GM19324 (cell line): ENCODE data around the gene HNRNPH1.
A peak's percentile ranks its signal among the peaks of the same experiment; 100 is the strongest.
"Not testable (repeated sequence)": the region's sequence is repeated elsewhere in the genome, so short reads cannot be mapped to it uniquely, and the experiment has no call there.

Experiments
- ATAC-seq: cut with Tn5 transposase; IDR thresholded peaks from one replicate; pipeline ENCODE4 v1.9.1; 2021; ENCODE audit warnings: mild to moderate bottlenecking, moderate library complexity; ENCODE audit not compliant: unreplicated experiment, low FRiP score

HNRNPH1 gene, protein sequence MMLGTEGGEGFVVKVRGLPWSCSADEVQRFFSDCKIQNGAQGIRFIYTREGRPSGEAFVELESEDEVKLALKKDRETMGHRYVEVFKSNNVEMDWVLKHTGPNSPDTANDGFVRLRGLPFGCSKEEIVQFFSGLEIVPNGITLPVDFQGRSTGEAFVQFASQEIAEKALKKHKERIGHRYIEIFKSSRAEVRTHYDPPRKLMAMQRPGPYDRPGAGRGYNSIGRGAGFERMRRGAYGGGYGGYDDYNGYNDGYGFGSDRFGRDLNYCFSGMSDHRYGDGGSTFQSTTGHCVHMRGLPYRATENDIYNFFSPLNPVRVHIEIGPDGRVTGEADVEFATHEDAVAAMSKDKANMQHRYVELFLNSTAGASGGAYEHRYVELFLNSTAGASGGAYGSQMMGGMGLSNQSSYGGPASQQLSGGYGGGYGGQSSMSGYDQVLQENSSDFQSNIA

GRCh38 chr5:179623003-179623905 is at the start of gene HNRNPH1:
Gene HNRNPH1, minus strand, starts transcription at chr5:179623671. Its CDS starts 538 bp downstream, at chr5:179623133.
- ATAC-seq: peak; percentile 88

GRCh38 chr5:179668391-179668790 is 44.9 kb upstream of the HNRNPH1 start:
- ATAC-seq: no peak

DNA sequence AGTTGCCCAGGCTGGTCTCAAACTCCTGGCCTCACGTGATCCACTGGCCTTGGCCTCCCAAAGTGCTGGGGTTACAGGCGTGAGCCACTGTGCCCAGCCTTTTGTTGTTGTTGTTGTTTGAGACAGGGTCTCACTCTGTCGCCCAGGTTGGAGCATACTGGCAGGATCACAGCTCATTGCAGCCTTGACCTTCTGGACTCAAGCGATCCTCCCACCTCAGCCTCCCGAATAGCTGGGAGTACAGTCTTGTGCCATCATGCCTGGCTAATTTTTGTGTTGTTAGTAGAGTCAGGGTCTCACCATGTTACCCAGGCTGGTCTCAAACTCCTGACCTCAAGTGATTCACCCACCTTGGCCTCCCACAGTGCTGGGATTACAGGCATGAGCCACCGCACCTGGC is 38.2 kb upstream of the HNRNPH1 start:
- not testable (repeated sequence) for ATAC-seq

- peak; percentile 69 for ATAC-seq
These were observed 34.8 kb upstream of the HNRNPH1 start for GRCh38 chr5:179658179-179658856.

GRCh38 chr5:179657302-179658178 is 34.1 kb upstream of the HNRNPH1 start:
- ATAC-seq: peak; percentile 94

DNA sequence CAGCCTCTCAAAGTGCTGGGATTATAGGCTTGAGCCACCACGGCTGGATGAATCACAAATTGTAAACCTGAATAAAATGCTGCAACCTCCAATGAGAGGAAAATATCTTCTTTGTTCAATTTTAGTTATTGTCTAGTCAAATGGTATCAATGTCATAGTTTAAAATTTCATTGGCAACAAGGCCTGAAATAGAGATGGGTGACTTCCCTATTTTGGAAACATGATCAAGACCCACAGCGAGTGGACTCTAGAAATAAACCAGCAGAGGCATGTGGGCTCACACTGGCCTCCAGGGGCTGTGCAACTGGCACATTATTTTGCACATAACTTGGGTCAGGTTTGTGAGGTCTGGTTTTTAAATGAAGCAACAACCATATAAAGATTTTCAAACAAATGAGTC is 29.7 kb upstream of the HNRNPH1 start:
- ATAC-seq: not testable (repeated sequence)

- not testable (repeated sequence) for ATAC-seq
These were observed 26.8 kb upstream of the HNRNPH1 start for GRCh38 chr5:179650245-179650644.

DNA sequence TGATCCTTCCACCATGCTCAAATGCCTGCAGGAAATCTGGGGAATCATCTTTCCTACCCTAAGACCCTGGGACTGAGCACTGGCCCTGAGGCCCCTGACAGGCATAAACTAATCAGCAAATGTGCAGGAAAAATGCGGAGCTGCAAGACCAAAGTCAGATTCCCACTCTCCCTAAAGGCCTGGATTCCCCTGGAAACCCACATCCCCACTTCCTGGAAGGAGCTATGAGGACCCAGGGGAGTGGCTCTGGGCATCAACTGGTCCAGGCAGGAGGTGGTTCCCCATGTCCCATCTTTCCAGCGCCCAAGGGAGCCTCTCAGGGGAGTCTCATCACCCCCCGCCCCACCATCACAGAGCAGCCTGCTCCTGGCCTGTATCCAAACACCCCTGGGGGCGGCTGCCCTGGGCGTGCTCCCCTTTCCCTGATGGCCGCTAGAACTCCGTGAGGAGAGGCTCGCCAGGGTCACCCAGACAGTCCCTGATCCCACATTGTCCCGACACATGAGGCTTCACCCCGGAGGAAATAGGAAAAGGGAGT is 25.8 kb upstream of the HNRNPH1 start:
- not testable (repeated sequence) for ATAC-seq

- no peak for ATAC-seq
These were observed 24.9 kb upstream of the HNRNPH1 start for GRCh38 chr5:179648410-179648809.

DNA sequence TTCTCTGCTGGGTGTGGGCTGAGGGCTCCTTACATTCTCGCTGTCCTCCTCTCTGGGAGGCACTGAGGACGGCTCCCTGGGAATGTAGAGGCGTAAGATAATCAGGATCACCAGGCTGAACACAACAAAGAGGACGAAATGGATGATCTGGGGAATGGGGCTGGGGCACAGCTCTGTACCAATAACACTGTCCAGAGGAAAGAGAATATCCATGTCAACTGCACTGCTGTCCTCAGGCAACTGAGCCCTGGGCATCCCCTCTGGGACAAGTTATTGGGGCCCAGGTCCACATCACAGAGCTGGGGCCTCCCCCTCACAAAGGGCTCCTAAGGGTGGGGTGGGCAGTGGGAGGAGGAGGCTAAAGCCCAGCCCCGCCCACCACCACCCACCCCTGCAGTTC is 21.3 kb upstream of the HNRNPH1 start:
- ATAC-seq: not testable (repeated sequence)

GRCh38 chr5:179643141-179643920 is 19.9 kb upstream of the HNRNPH1 start:
- ATAC-seq: not testable (repeated sequence)

- ATAC-seq: not testable (repeated sequence)
These were observed 19.2 kb upstream of the HNRNPH1 start for GRCh38 chr5:179642626-179643025.

GRCh38 chr5:179641745-179642144 is 18.3 kb upstream of the HNRNPH1 start:
- ATAC-seq: not testable (repeated sequence)

GRCh38 chr5:179639296-179639695 is 15.8 kb upstream of the HNRNPH1 start:
- ATAC-seq: not testable (repeated sequence)

DNA sequence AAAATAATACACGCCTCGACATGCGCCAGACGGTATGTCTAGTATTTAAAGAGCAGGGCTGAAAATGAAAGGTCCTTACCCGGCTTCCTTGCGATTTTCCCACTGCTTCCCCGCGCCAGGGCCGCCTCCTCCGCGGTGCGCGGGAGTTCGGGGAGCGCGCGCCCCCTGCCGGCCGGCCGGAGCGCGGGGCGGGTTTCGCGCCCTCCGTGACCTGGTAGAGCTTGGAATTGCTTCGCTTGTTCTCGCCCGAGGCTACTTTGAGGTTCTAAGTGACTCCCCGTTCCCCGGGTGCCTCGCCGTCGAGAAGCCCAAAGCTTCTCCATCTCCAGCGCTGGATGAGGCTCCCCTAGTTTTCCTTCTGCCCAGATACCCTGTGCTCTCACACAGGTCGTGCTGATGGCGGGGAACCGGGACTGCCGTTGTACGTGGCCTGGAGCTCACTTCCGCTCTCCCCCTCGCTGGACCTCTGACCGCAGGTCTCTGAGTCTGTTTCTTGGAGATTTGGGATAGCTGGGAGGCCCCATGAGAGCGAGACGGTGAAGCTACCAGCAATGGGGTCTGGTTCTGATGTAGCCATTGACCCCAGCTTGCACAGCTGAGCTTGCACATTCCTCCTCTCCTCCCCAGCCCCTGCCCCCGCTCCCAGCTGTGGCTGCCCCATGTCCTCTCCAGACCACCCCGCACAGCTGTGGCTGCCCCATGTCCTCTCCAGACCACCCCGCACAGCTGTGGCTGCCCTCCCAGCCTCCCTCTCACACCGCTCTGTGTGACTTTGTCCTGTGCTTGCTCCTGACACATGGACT is 11.1 kb upstream of the HNRNPH1 start:
- ATAC-seq: peak; percentile 92

GRCh38 chr5:179633501-179634369 is 10.3 kb upstream of the HNRNPH1 start:
- peak; percentile 61 for ATAC-seq

GRCh38 chr5:179624841-179625271 is 1.4 kb upstream of the HNRNPH1 start:
- no peak for ATAC-seq
